Measurements from ENCODE around the gene AOC1.

Gene AOC1

GRCh38 chr7:150857276-150858055 lies 5.1 kb downstream of the AOC1 start:
- no peak for DNase-seq (ENCODE audit: low spot score)

- DNase-seq (ENCODE audit: low spot score) = no peak
Measured at GRCh38 chr7:150858236-150859197, 6.2 kb downstream of the AOC1 start.

- no peak for DNase-seq (ENCODE audit: low spot score)
Measured at GRCh38 chr7:150860291-150860977, 8.1 kb downstream of the AOC1 start.

- no peak for DNase-seq (ENCODE audit: low spot score)
Measured at GRCh38 chr7:150860978-150861295, 8.6 kb downstream of the AOC1 start.

- no peak for DNase-seq (ENCODE audit: low spot score)
Measured at GRCh38 chr7:150862356-150862755, 10.0 kb downstream of the AOC1 start.

- DNase-seq (ENCODE audit: low spot score) = no peak
Measured at GRCh38 chr7:150863946-150864345, 11.6 kb downstream of the AOC1 start.

- DNase-seq (ENCODE audit: low spot score) = no peak
Measured at GRCh38 chr7:150866932-150867564, 14.7 kb downstream of the AOC1 start.

GRCh38 chr7:150867605-150868004 lies 15.3 kb downstream of the AOC1 start:
- DNase-seq (ENCODE audit: low spot score) = no peak

GRCh38 chr7:150869467-150869866 lies 17.1 kb downstream of the AOC1 start:
- no peak for DNase-seq (ENCODE audit: low spot score)

- no peak for DNase-seq (ENCODE audit: low spot score)
Measured at GRCh38 chr7:150871601-150872000, 19.3 kb downstream of the AOC1 start.

- no peak for DNase-seq (ENCODE audit: low spot score)
Measured at GRCh38 chr7:150874401-150875198, 22.3 kb downstream of the AOC1 start.

GRCh38 chr7:150875791-150876190 lies 23.5 kb downstream of the AOC1 start:
- no peak for DNase-seq (ENCODE audit: low spot score)

- DNase-seq (ENCODE audit: low spot score) = peak; percentile 70
Measured at GRCh38 chr7:150876817-150877526, 24.7 kb downstream of the AOC1 start.

GRCh38 chr7:150877536-150877935 lies 25.2 kb downstream of the AOC1 start:
- no peak for DNase-seq (ENCODE audit: low spot score)

GRCh38 chr7:150879345-150879744 lies 27.0 kb downstream of the AOC1 start:
- DNase-seq (ENCODE audit: low spot score) = no peak

- no peak for DNase-seq (ENCODE audit: low spot score)
Measured at GRCh38 chr7:150881189-150881588, 28.9 kb downstream of the AOC1 start.

GRCh38 chr7:150890853-150891584 lies 38.7 kb downstream of the AOC1 start:
- no peak for DNase-seq (ENCODE audit: low spot score)

- DNase-seq (ENCODE audit: low spot score) = no peak
Measured at GRCh38 chr7:150891740-150892139, 39.4 kb downstream of the AOC1 start.

- DNase-seq (ENCODE audit: low spot score) = no peak
Measured at GRCh38 chr7:150895809-150896208, 43.5 kb downstream of the AOC1 start.

All from HuH-7.5 (cell line).